WTC11 (cell line): ENCODE measurements around the gene TXNRD1.

Source experiments
- ATF6 ChIP-seq: sonication (generic); formaldehyde crosslinking; IDR thresholded peaks from 2 replicates; pipeline ENCODE4 v1.8.1; 2023; ENCODE audit warnings: mild to moderate bottlenecking, missing genetic modification reagents
- CREB1 ChIP-seq: sonication (generic); formaldehyde crosslinking; IDR thresholded peaks from 2 replicates; pipeline ENCODE4 v1.8.0; 2023; ENCODE audit warnings: mild to moderate bottlenecking, missing genetic modification reagents
- JUN ChIP-seq: sonication (generic); formaldehyde crosslinking; IDR thresholded peaks from 2 replicates; pipeline ENCODE4 v1.8.0; 2023; ENCODE audit warnings: mild to moderate bottlenecking, missing genetic modification reagents
- MAX ChIP-seq: sonication (generic); formaldehyde crosslinking; IDR thresholded peaks from 2 replicates; pipeline ENCODE4 v1.8.0; 2022; ENCODE audit warnings: mild to moderate bottlenecking, missing genetic modification reagents
- STAT6 ChIP-seq: sonication (generic); formaldehyde crosslinking; conservative IDR thresholded peaks from 2 replicates; pipeline ENCODE4 v1.8.1; 2023; ENCODE audit warnings: mild to moderate bottlenecking, low read depth, missing genetic modification reagents, moderate library complexity
- ZNF396 ChIP-seq: fragments of 250-450 bp; sonication (Bioruptor Pico); IDR thresholded peaks from 2 replicates; pipeline ENCODE4 v1.8.0; 2021; ENCODE audit warnings: mild to moderate bottlenecking, moderate library complexity, borderline replicate concordance
- TF ChIP-seq, protein P1 (sequence below): fragments of 200-600 bp; IDR thresholded peaks from 2 replicates; pipeline ENCODE4 v1.8.0; 2022; ENCODE audit warnings: antibody characterized with exemption

GRCh38 chr12:104175726-104176247 is 39.8 kb upstream of the TXNRD1 start:
- TF ChIP-seq CREB1 (CRISPR knock-in tag) (no peak), JUN (CRISPR knock-in tag) (no peak), STAT6 (CRISPR knock-in tag) (no peak), ATF6 (no peak), MAX (no peak), ZNF396 (no peak)
- TF ChIP-seq, protein P1, sequence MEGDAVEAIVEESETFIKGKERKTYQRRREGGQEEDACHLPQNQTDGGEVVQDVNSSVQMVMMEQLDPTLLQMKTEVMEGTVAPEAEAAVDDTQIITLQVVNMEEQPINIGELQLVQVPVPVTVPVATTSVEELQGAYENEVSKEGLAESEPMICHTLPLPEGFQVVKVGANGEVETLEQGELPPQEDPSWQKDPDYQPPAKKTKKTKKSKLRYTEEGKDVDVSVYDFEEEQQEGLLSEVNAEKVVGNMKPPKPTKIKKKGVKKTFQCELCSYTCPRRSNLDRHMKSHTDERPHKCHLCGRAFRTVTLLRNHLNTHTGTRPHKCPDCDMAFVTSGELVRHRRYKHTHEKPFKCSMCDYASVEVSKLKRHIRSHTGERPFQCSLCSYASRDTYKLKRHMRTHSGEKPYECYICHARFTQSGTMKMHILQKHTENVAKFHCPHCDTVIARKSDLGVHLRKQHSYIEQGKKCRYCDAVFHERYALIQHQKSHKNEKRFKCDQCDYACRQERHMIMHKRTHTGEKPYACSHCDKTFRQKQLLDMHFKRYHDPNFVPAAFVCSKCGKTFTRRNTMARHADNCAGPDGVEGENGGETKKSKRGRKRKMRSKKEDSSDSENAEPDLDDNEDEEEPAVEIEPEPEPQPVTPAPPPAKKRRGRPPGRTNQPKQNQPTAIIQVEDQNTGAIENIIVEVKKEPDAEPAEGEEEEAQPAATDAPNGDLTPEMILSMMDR = no peak
